H1 (cell line): ENCODE data around the gene SAMD4A. TPM values are rescaled to one million over a fixed set of nuclear protein-coding genes. Genes with fewer than 3 reads are reported as not detected.

Experiments used
- BACH1 ChIP-seq: IDR thresholded peaks from 2 replicates; pipeline ENCODE4 v1.6.1; 2012; ENCODE audit warnings: low read length, improper control_type of control experiment
- BRCA1 ChIP-seq: IDR thresholded peaks from 2 replicates; pipeline ENCODE4 v1.6.1; 2012; ENCODE audit warnings: low read depth, low read length, improper control_type of control experiment
- CBX8 ChIP-seq: fragments of 300-800, 300-1000 bp; sonication (generic); IDR thresholded peaks from 2 replicates; pipeline ENCODE4 v1.7.1; 2016; ENCODE audit warnings: low read depth, low read length, borderline replicate concordance
- CHD2 ChIP-seq: IDR thresholded peaks from 2 replicates; pipeline ENCODE4 v1.6.1; 2012; ENCODE audit warnings: low read length, improper control_type of control experiment
- GABPA ChIP-seq: IDR thresholded peaks from 2 replicates; pipeline ENCODE4 v1.6.1; 2011; ENCODE audit warnings: mild to moderate bottlenecking, low read length, moderate library complexity, borderline replicate concordance; ENCODE audit not compliant: insufficient read depth
- JUND ChIP-seq: IDR thresholded peaks from 2 replicates; pipeline ENCODE4 v1.6.1; 2011; ENCODE audit warnings: mild to moderate bottlenecking, improper control_type of control experiment, low read length
- KDM5A ChIP-seq: fragments of 200-600 bp; IDR thresholded peaks from 2 replicates; pipeline ENCODE4 v1.7.1; 2012; ENCODE audit warnings: mild to moderate bottlenecking, low read length, inconsistent platforms, mixed read lengths
- RAD21 ChIP-seq, 2 experiments: IDR thresholded peaks in 1 of 2; conservative IDR thresholded peaks in 1 of 2; 2 replicates each; pipeline ENCODE4 v1.6.1; 2011; ENCODE audit warnings: low read depth in 2 of 2, low read length in 2 of 2, improper control_type of control experiment in 1 of 2, inconsistent platforms in 1 of 2, mild to moderate bottlenecking in 1 of 2, moderate library complexity in 1 of 2
- RBBP5 ChIP-seq: IDR thresholded peaks from 2 replicates; pipeline ENCODE4 v1.7.1; 2012; ENCODE audit warnings: low read depth, mild to moderate bottlenecking, inconsistent platforms, low read length, moderate library complexity, borderline replicate concordance
- SIRT6 ChIP-seq: IDR thresholded peaks from one replicate; pipeline ENCODE4 v1.7.1; 2012; ENCODE audit warnings: low read length, inconsistent platforms
- SP1 ChIP-seq: IDR thresholded peaks from 2 replicates; pipeline ENCODE4 v1.6.1; 2011; ENCODE audit warnings: low read depth, low read length
- SRF ChIP-seq: IDR thresholded peaks from 2 replicates; pipeline ENCODE4 v1.6.1; 2011; ENCODE audit warnings: mild to moderate bottlenecking, low read depth, low read length, moderate library complexity
- TAF7 ChIP-seq: optimal IDR thresholded peaks from 2 replicates; pipeline ENCODE3; 2011; ENCODE audit warnings: low read depth, mild to moderate bottlenecking, inconsistent platforms, low read length, moderate library complexity, borderline replicate concordance
- TBP ChIP-seq: IDR thresholded peaks from 2 replicates; pipeline ENCODE4 v1.6.1; 2011; ENCODE audit warnings: low read depth, low read length, improper control_type of control experiment
- TCF12 ChIP-seq: IDR thresholded peaks from 2 replicates; pipeline ENCODE4 v1.6.1; 2011; ENCODE audit warnings: low read depth, mild to moderate bottlenecking, low read length
- polyA plus RNA-seq, 7 experiments: library from polyadenylated mRNA; depleted of rRNA in 3 of 7; stranded (reverse) in 5 of 7; unstranded in 2 of 7; fragments of >200 nt in 5 of 7; fragments of 200-250 nt in 2 of 7; gene quantifications; 1 replicate in 5 of 7; 2 replicates in 1 of 7; 4 replicates in 1 of 7; pipeline versions ENCODE4 v1.2.1 to v1.2.3, GENCODE V29; 2011 to 2013; ENCODE audit warnings: missing spikeins in 2 of 7, mixed read lengths in 2 of 7
- total RNA-seq: library from RNA; stranded (reverse); fragmentation: NEBNext Ultra II Directional; extraction: Animal tissue kit (Norgen Biotek cat#: 25700); gene quantifications from 2 replicates; pipeline ENCODE4 v1.2.1, GENCODE V29; 2021
- TF ChIP-seq, protein P1 (sequence below), 3 experiments: IDR thresholded peaks; 1 replicate in 2 of 3; 2 replicates in 1 of 3; pipeline versions ENCODE4 v1.5.1 to v1.6.1; 2011; ENCODE audit warnings: low read length in 3 of 3, mild to moderate bottlenecking in 3 of 3, inconsistent platforms in 2 of 3, low read depth in 1 of 3, moderate library complexity in 1 of 3; ENCODE audit not compliant: insufficient read depth in 1 of 3; ENCODE audit errors: control extremely low read depth in 1 of 3
- TF ChIP-seq, protein P2 (sequence below): IDR thresholded peaks from 2 replicates; pipeline ENCODE4 v1.6.1; 2012; ENCODE audit warnings: inconsistent platforms
- TF ChIP-seq, protein P3 (sequence below): IDR thresholded peaks from 2 replicates; pipeline ENCODE4 v1.6.1; 2011; ENCODE audit warnings: low read length, improper control_type of control experiment
- TF ChIP-seq, protein P4 (sequence below): IDR thresholded peaks from 2 replicates; pipeline ENCODE4 v1.6.1; 2011; ENCODE audit warnings: low read depth, mild to moderate bottlenecking, low read length; ENCODE audit not compliant: insufficient read depth

The SAMD4A gene
- total and polyA plus RNA-seq, 2 of the 8 experiments (the other 6 are each of a cell fraction or from before 2014, with no cell fraction given): 2.4 to 12.3 TPM

DNA sequence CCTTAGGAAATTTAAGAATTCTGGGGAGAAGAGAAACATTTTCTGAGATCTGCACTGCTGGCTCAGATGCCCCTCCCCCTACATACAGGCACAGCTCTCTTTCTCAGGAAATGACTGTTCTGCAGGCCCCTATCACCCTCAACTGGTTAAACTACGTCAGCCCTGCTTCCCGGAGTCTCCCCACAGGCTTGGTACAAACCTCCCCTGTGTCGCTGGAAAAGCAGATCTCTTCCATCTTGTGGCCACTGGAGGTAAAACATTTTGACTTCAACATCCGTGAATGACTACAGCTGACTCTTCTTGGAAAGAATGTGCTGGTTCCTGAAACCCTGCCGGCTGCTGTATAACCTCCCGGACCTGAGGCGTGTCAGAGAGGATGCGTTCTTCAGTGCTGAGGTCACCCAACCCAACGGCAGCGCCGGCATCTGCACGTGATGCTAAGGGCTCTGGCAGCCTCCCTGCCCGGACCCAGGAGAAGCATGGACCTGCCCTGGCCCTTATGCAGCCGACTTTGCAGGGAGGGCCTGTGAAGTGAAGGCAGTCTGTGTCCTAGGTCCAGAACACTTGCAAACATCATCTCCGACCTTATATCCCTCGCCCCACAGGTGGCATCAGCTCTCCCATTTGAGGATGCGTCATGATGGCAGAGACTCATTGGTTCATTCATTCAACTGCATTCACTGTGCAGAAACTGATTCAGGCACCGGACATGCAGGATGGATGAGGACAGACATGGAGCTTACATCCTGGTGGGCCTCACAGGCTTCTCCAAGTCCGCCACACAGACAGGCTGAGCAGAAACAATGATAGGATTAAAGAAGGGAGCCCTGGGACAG, 206.5 kb downstream of the SAMD4A start (continued):
- TF ChIP-seq, protein P1, sequence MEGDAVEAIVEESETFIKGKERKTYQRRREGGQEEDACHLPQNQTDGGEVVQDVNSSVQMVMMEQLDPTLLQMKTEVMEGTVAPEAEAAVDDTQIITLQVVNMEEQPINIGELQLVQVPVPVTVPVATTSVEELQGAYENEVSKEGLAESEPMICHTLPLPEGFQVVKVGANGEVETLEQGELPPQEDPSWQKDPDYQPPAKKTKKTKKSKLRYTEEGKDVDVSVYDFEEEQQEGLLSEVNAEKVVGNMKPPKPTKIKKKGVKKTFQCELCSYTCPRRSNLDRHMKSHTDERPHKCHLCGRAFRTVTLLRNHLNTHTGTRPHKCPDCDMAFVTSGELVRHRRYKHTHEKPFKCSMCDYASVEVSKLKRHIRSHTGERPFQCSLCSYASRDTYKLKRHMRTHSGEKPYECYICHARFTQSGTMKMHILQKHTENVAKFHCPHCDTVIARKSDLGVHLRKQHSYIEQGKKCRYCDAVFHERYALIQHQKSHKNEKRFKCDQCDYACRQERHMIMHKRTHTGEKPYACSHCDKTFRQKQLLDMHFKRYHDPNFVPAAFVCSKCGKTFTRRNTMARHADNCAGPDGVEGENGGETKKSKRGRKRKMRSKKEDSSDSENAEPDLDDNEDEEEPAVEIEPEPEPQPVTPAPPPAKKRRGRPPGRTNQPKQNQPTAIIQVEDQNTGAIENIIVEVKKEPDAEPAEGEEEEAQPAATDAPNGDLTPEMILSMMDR (IDR thresholded peaks at IDR 0.05; ENCODE audit: control extremely low read depth in 1 of 3, insufficient read depth in 1 of 3, low read depth in 1 of 3, low read length in 3 of 3): peak; percentile 40 to 74 (median 70)
- TF ChIP-seq CBX8 (no peak), GABPA (no peak), KDM5A (no peak), TAF7 (no peak), BACH1 (no peak), RBBP5 (no peak), SIRT6 (no peak), CHD2 (no peak), JUND (0 out of 2 replicates have a peak, but pooled peaks have one; percentile 64), SRF (no peak), BRCA1 (no peak), TBP (no peak), SP1 (peak; percentile 13; the same call in 1 of the 2 replicates), TCF12 (no peak), RAD21 (IDR thresholded peaks at IDR 0.05 in 1 of 2, conservative IDR thresholded peaks at IDR 0.05 in 1 of 2; ENCODE audit: low read depth in 2 of 2, low read length in 2 of 2) (peak; percentile 71 to 75)
- TF ChIP-seq, protein P2, sequence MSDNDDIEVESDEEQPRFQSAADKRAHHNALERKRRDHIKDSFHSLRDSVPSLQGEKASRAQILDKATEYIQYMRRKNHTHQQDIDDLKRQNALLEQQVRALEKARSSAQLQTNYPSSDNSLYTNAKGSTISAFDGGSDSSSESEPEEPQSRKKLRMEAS: peak; percentile 47
- TF ChIP-seq, protein P3, sequence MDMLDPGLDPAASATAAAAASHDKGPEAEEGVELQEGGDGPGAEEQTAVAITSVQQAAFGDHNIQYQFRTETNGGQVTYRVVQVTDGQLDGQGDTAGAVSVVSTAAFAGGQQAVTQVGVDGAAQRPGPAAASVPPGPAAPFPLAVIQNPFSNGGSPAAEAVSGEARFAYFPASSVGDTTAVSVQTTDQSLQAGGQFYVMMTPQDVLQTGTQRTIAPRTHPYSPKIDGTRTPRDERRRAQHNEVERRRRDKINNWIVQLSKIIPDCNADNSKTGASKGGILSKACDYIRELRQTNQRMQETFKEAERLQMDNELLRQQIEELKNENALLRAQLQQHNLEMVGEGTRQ: peak; percentile 29; the same call in 1 of the 2 replicates
- TF ChIP-seq, protein P4, sequence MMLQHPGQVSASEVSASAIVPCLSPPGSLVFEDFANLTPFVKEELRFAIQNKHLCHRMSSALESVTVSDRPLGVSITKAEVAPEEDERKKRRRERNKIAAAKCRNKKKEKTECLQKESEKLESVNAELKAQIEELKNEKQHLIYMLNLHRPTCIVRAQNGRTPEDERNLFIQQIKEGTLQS: 0 out of 2 replicates have a peak, but pooled peaks have one; percentile 1
